Loucy (cell line): ENCODE measurements around the gene BMF.

Source experiments
- H2AFZ ChIP-seq: fragments of 200-600 bp; sonication (generic); 2 replicates; pipeline ENCODE4 v1.6.0; 2016; ENCODE audit warnings: antibody characterized with exemption, mild to moderate bottlenecking, low read length, moderate library complexity
- H3F3A ChIP-seq: fragments of 200-600 bp; 2 replicates; pipeline ENCODE4 v1.6.0; 2016; ENCODE audit warnings: antibody characterized with exemption, low read depth, mild to moderate bottlenecking
- H3K27me3 ChIP-seq: fragments of 200-600 bp; sonication (generic); 2 replicates; pipeline ENCODE4 v1.6.1; 2014; ENCODE audit warnings: low read length, mild to moderate bottlenecking; ENCODE audit not compliant: insufficient read depth, poor library complexity, severe bottlenecking
- H3K36me3 ChIP-seq: fragments of 200-600 bp; sonication (generic); 2 replicates; pipeline ENCODE4 v1.6.1; 2016; ENCODE audit warnings: low read length; ENCODE audit not compliant: insufficient read depth
- H3K4me1 ChIP-seq: fragments of 200-600 bp; sonication (generic); 2 replicates; pipeline ENCODE4 v1.5.1; 2014; ENCODE audit warnings: low read length, mild to moderate bottlenecking; ENCODE audit not compliant: insufficient read depth, poor library complexity, severe bottlenecking
- H3K4me2 ChIP-seq: fragments of 200-600 bp; sonication (generic); 2 replicates; pipeline ENCODE4 v1.6.0; 2014; ENCODE audit warnings: antibody characterized with exemption, low read length, low read depth, mild to moderate bottlenecking; ENCODE audit not compliant: poor library complexity, severe bottlenecking
- H3K4me3 ChIP-seq: fragments of 200-600 bp; sonication (generic); 2 replicates; pipeline ENCODE4 v1.5.1; 2014; ENCODE audit warnings: low read length, mild to moderate bottlenecking, mixed read lengths; ENCODE audit not compliant: poor library complexity, severe bottlenecking
- H3K79me2 ChIP-seq: fragments of 200-600 bp; sonication (generic); 2 replicates; pipeline ENCODE4 v1.6.1; 2014; ENCODE audit warnings: low read length; ENCODE audit not compliant: insufficient read depth
- H3K9ac ChIP-seq: fragments of 200-600 bp; sonication (generic); 2 replicates; pipeline ENCODE4 v1.6.0; 2014; ENCODE audit warnings: mild to moderate bottlenecking, low read depth, low read length, moderate library complexity; ENCODE audit not compliant: poor library complexity, severe bottlenecking
- H3K9me2 ChIP-seq: fragments of 200-600 bp; sonication (generic); replicated peaks from 2 replicates; pipeline ENCODE4 v1.6.1; 2016; ENCODE audit warnings: low read depth, low read length, mixed read lengths
- H3K9me3 ChIP-seq: fragments of 200-600 bp; sonication (generic); 2 replicates; pipeline ENCODE4 v1.6.1; 2014; ENCODE audit warnings: mild to moderate bottlenecking, antibody characterized with exemption, low read length, low read depth; ENCODE audit not compliant: insufficient read depth
- H4K20me1 ChIP-seq: fragments of 200-600 bp; sonication (generic); 2 replicates; pipeline ENCODE4 v1.6.0; 2014; ENCODE audit warnings: antibody characterized with exemption, low read length, mild to moderate bottlenecking; ENCODE audit not compliant: insufficient read depth, poor library complexity, severe bottlenecking
- EZH2phosphoT487 ChIP-seq: fragments of 200-600 bp; IDR thresholded peaks from 2 replicates; pipeline ENCODE4 v1.6.1; 2018; ENCODE audit warnings: antibody characterized with exemption, mild to moderate bottlenecking, moderate library complexity, borderline replicate concordance
- TF ChIP-seq, protein P1 (sequence below): fragments of 200-600 bp; sonication (generic); conservative IDR thresholded peaks from 2 replicates; pipeline ENCODE4 v1.5.1; 2014; ENCODE audit warnings: mild to moderate bottlenecking, antibody characterized with exemption, low read length

BMF gene

DNA sequence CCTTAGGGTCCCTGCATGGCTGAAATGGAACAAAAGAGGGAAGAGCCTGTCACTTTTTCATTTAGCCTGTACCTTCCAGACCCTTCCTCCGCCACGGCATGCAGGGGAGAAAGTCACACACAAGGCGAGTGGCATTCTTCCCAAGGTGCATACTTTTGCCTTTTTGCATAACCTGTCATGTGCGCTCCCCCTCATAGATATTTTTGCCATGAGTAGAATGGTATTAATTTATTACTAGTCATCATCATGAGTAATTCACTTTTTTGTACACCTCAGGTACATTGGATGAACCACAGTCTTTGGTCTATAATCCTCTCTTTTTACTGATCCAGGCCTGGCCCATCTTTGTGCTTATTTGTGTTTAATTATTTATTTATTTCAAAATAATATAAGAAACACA is 43.3 kb upstream of the BMF start:
- no peaks in the 10 kb centered on the region for H3K27me3 ChIP-seq
- no peaks in the 10 kb centered on the region for H3F3A ChIP-seq
- no peaks in the 10 kb centered on the region for H3K36me3 ChIP-seq
- no peaks in the 10 kb centered on the region for H3K79me2 ChIP-seq
- no peak overlapping the region for H3K4me2 ChIP-seq
- no peaks in the 10 kb centered on the region for H3K4me1 ChIP-seq
- H2AFZ ChIP-seq, result no peak overlapping the region
- H3K4me3 ChIP-seq, result no peak overlapping the region
- no peak overlapping the region for H3K9ac ChIP-seq
- H3K9me2 ChIP-seq, result no peaks in the 10 kb centered on the region
- TF ChIP-seq EZH2phosphoT487, result no peak
- TF ChIP-seq, protein P1, sequence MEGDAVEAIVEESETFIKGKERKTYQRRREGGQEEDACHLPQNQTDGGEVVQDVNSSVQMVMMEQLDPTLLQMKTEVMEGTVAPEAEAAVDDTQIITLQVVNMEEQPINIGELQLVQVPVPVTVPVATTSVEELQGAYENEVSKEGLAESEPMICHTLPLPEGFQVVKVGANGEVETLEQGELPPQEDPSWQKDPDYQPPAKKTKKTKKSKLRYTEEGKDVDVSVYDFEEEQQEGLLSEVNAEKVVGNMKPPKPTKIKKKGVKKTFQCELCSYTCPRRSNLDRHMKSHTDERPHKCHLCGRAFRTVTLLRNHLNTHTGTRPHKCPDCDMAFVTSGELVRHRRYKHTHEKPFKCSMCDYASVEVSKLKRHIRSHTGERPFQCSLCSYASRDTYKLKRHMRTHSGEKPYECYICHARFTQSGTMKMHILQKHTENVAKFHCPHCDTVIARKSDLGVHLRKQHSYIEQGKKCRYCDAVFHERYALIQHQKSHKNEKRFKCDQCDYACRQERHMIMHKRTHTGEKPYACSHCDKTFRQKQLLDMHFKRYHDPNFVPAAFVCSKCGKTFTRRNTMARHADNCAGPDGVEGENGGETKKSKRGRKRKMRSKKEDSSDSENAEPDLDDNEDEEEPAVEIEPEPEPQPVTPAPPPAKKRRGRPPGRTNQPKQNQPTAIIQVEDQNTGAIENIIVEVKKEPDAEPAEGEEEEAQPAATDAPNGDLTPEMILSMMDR, result no peak
- no peaks in the 10 kb centered on the region for H4K20me1 ChIP-seq
- H3K9me3 ChIP-seq, result no peaks in the 10 kb centered on the region

DNA sequence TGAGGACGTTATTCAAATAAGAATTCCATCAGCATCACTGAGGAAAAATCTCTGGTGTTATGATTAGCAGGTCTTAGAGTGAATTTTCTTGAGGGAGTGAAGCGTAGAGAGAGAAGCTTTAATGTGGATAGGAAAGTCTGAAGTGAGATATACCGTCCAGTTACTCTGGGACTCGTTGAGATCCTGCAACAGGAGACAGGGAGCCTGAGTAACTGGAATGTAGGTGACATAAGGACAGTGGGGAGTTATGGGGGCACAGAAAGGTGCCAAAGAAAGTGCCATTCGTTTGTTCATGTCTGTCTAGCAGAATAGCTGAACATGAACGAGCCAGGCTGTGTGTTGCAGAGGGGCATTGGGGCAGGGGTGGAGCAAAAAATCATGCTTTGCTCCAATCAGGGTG is 42.8 kb upstream of the BMF start:
- Histone ChIP-seq H3K4me3 (no peak overlapping the region), H3K36me3 (no peaks in the 10 kb centered on the region), H3K4me2 (no peak overlapping the region), H3F3A (no peaks in the 10 kb centered on the region), H3K79me2 (no peaks in the 10 kb centered on the region), H3K9ac (no peak overlapping the region), H2AFZ (no peak overlapping the region), H3K27me3 (no peaks in the 10 kb centered on the region), H3K9me2 (no peaks in the 10 kb centered on the region), H3K9me3 (no peaks in the 10 kb centered on the region), H3K4me1 (no peaks in the 10 kb centered on the region), H4K20me1 (no peaks in the 10 kb centered on the region)
- TF ChIP-seq, protein P1, result no peak
- TF ChIP-seq EZH2phosphoT487, result no peak

DNA sequence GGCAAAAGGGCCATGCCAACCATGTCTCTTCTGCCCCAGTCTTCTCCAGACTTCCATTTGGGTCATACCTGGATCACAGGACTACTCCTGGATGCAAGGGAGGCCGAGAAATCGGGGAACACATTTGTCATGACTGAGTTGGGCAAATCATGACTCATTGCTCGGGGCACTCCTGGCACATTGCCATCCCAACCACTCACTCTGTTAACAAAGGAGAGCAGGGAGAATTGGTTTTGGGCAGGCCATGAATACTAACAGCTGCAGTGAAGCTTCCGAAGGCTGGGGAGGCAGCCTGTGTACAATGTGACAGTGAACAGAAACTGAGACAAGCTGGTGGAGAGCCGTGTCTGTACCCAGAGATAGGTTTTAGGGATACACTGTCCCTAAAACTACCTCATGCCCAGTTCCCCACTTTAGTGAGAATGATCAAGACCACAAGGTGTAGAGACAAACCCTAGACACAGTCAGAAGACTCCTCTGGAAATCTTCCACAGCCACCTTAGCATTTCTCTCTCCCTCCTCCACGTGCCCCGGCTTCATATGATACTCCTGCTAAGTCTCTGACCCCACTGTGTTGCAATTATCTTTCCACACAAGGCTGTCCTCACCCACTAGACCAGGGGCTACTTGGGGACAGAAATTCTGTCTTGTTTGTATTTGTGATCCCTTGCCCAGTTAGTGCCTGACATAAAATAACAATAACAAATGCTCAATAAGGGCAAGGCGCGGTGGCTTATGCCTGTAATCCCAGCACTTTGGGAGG is 41.7 kb upstream of the BMF start:
- no peak overlapping the region for H3K9ac ChIP-seq
- H3K36me3 ChIP-seq, result no peaks in the 10 kb centered on the region
- H3K4me2 ChIP-seq, result no peak overlapping the region
- no peaks in the 10 kb centered on the region for H3K9me2 ChIP-seq
- no peaks in the 10 kb centered on the region for H3K27me3 ChIP-seq
- no peaks in the 10 kb centered on the region for H3F3A ChIP-seq
- H3K79me2 ChIP-seq, result no peaks in the 10 kb centered on the region
- TF ChIP-seq, protein P1, result no peak
- TF ChIP-seq EZH2phosphoT487, result no peak
- H3K4me3 ChIP-seq, result no peak overlapping the region
- H3K9me3 ChIP-seq, result no peaks in the 10 kb centered on the region
- no peak overlapping the region for H2AFZ ChIP-seq
- H4K20me1 ChIP-seq, result no peaks in the 10 kb centered on the region
- no peaks in the 10 kb centered on the region for H3K4me1 ChIP-seq
